ENCODE data around the gene CALB2.

CALB2 gene

GRCh38 chr16:71328151-71328550, 30.4 kb upstream of the CALB2 start:
- no peak for DNase-seq (ENCODE audit: low read depth)
- TF ChIP-seq, protein P1, sequence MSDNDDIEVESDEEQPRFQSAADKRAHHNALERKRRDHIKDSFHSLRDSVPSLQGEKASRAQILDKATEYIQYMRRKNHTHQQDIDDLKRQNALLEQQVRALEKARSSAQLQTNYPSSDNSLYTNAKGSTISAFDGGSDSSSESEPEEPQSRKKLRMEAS (IDR thresholded peaks at IDR 0.05; ENCODE audit: low read depth, low read length) = no peak
- no peak for TF ChIP-seq MYC (IDR thresholded peaks at IDR 0.05; ENCODE audit: low read depth, low read length)
- TF ChIP-seq POLR2A (IDR thresholded peaks at IDR 0.05; ENCODE audit: extremely low read depth, insufficient read length) = no peak
- TF ChIP-seq CTCF (IDR thresholded peaks at IDR 0.05; ENCODE audit: low read depth, low read length) = no peak
- no peak overlapping the region for H3K4me3 ChIP-seq (ENCODE audit: low read depth, low read length)

DNA sequence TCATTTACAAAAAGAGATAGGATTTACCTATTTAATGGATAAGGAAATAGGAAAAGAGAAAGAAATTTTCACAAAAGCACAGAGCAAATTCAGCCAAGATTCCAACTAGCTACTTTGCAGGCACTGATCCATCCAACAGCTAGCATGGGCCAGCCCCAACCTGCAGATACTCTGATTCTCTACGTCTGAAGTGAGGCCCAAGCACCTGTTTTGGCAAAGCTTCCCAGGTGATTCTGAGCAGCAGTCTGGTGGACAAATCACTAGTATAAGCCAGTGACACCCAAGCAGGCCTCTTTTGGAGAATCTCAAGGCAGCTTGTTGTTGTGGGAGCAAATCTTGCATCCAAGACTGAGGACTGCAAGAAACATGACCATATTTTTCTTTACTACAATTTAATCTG, 20.9 kb upstream of the CALB2 start:
- TF ChIP-seq CTCF (IDR thresholded peaks at IDR 0.05; ENCODE audit: low read depth, low read length) = no peak
- TF ChIP-seq MYC (IDR thresholded peaks at IDR 0.05; ENCODE audit: low read depth, low read length) = no peak
- TF ChIP-seq, protein P1 (IDR thresholded peaks at IDR 0.05; ENCODE audit: low read depth, low read length) = no peak
- no peak for TF ChIP-seq POLR2A (IDR thresholded peaks at IDR 0.05; ENCODE audit: extremely low read depth, insufficient read length)
- H3K4me3 ChIP-seq (ENCODE audit: low read depth, low read length) = no peak overlapping the region
- DNase-seq (ENCODE audit: low read depth) = no peak

DNA sequence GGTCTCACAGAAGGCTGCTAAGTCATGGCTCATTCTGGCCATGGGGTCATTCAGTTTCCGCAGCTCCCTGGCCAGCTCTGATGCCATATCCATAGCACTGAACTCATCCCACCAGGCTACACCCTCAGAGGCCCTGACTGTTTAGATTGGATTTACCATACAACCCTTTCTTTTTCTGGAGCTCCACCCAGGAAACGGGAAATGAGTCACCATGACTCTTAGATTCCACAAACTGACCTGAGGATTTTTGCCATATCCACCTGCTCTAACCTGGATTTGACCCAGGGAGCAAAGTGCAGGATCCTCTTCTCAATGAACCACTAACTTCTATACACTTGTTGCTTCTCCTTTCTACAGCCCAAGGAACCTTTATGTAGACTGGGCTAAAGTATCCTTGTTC, 20.3 kb upstream of the CALB2 start:
- DNase-seq (ENCODE audit: low read depth) = no peak
- TF ChIP-seq, protein P1 (IDR thresholded peaks at IDR 0.05; ENCODE audit: low read depth, low read length) = no peak
- TF ChIP-seq POLR2A (IDR thresholded peaks at IDR 0.05; ENCODE audit: extremely low read depth, insufficient read length) (no peak), MYC (IDR thresholded peaks at IDR 0.05; ENCODE audit: low read depth, low read length) (no peak), CTCF (IDR thresholded peaks at IDR 0.05; ENCODE audit: low read depth, low read length) (no peak)
- H3K4me3 ChIP-seq (ENCODE audit: low read depth, low read length) = no peak overlapping the region

- H3K4me3 ChIP-seq (ENCODE audit: low read depth, low read length) = no peak overlapping the region
- DNase-seq (ENCODE audit: low read depth) = no peak
- no peak for TF ChIP-seq POLR2A (IDR thresholded peaks at IDR 0.05; ENCODE audit: extremely low read depth, insufficient read length)
- no peak for TF ChIP-seq CTCF (IDR thresholded peaks at IDR 0.05; ENCODE audit: low read depth, low read length)
- no peak for TF ChIP-seq MYC (IDR thresholded peaks at IDR 0.05; ENCODE audit: low read depth, low read length)
- TF ChIP-seq, protein P1 (IDR thresholded peaks at IDR 0.05; ENCODE audit: low read depth, low read length) = no peak
Measured at GRCh38 chr16:71338632-71339031, 19.9 kb upstream of the CALB2 start.

- no peak for TF ChIP-seq POLR2A (IDR thresholded peaks at IDR 0.05; ENCODE audit: extremely low read depth, insufficient read length)
- no peak for TF ChIP-seq CTCF (IDR thresholded peaks at IDR 0.05; ENCODE audit: low read depth, low read length)
- TF ChIP-seq MYC (IDR thresholded peaks at IDR 0.05; ENCODE audit: low read depth, low read length) = no peak
- TF ChIP-seq, protein P1 (IDR thresholded peaks at IDR 0.05; ENCODE audit: low read depth, low read length) = no peak
- no peak for DNase-seq (ENCODE audit: low read depth)
- H3K4me3 ChIP-seq (ENCODE audit: low read depth, low read length) = no peak overlapping the region
Measured at GRCh38 chr16:71339236-71340171, 19.0 kb upstream of the CALB2 start.
